ENCODE measurements around the gene ZNF610. TPM values are rescaled to one million over a fixed set of nuclear protein-coding genes. Genes with fewer than 3 reads are reported as not detected.

Gene ZNF610
- total RNA-seq, 1 experiment from 2014 or later = not detected

GRCh38 chr19:52345162-52345561, 9.1 kb downstream of the ZNF610 start:
- H3K36me3 Mint-ChIP-seq (ENCODE audit: insufficient read depth, unreplicated experiment) = no peaks in the 10 kb centered on the region
- no TSS peak for BruUV-seq (replicated peaks)
- CTCF ChIA-PET = no interaction called here
- H3K27me3 Mint-ChIP-seq (ENCODE audit: unreplicated experiment) = no peaks in the 10 kb centered on the region
- H3K4me1 Mint-ChIP-seq (ENCODE audit: low read depth, unreplicated experiment) = no peaks in the 10 kb centered on the region
- peaks cover 20% of the 10 kb centered on the region for H3K9me3 Mint-ChIP-seq (ENCODE audit: low read depth, unreplicated experiment)
- no peak overlapping the region for H3K4me3 Mint-ChIP-seq (ENCODE audit: low read depth, unreplicated experiment)
- DNase-seq = no peak
- intact Hi-C loops (cut with micrococcal nuclease; ENCODE audit: unreplicated experiment) = no loop called here
- no peak for TF ChIP-seq CTCF (IDR thresholded peaks at IDR 0.05; ENCODE audit: unreplicated experiment)
- H3K27ac Mint-ChIP-seq (ENCODE audit: unreplicated experiment) = no peak overlapping the region

GRCh38 chr19:52351512-52351911, 15.5 kb downstream of the ZNF610 start:
- no peak for TF ChIP-seq CTCF (IDR thresholded peaks at IDR 0.05; ENCODE audit: unreplicated experiment)
- Mint-ChIP-seq H3K4me3 (ENCODE audit: low read depth, unreplicated experiment) (no peak overlapping the region), H3K4me1 (ENCODE audit: low read depth, unreplicated experiment) (no peaks in the 10 kb centered on the region), H3K27ac (ENCODE audit: unreplicated experiment) (no peak overlapping the region), H3K27me3 (ENCODE audit: unreplicated experiment) (no peaks in the 10 kb centered on the region), H3K36me3 (ENCODE audit: insufficient read depth, unreplicated experiment) (no peaks in the 10 kb centered on the region), H3K9me3 (ENCODE audit: low read depth, unreplicated experiment) (peaks cover 14% of the 10 kb centered on the region)
- BruUV-seq (replicated peaks) = no TSS peak
- DNase-seq = no peak
- CTCF ChIA-PET = no interaction called here
- intact Hi-C loops (cut with micrococcal nuclease; ENCODE audit: unreplicated experiment) = no loop called here

GRCh38 chr19:52366414-52366824, 30.4 kb downstream of the ZNF610 start:
- no peak for TF ChIP-seq CTCF (IDR thresholded peaks at IDR 0.05; ENCODE audit: unreplicated experiment)
- peaks cover 19% of the 10 kb centered on the region for H3K9me3 Mint-ChIP-seq (ENCODE audit: low read depth, unreplicated experiment)
- H3K27me3 Mint-ChIP-seq (ENCODE audit: unreplicated experiment) = no peaks in the 10 kb centered on the region
- CTCF ChIA-PET = no interaction called here
- H3K27ac Mint-ChIP-seq (ENCODE audit: unreplicated experiment) = no peak overlapping the region
- DNase-seq = no peak
- H3K36me3 Mint-ChIP-seq (ENCODE audit: insufficient read depth, unreplicated experiment) = no peaks in the 10 kb centered on the region
- H3K4me1 Mint-ChIP-seq (ENCODE audit: low read depth, unreplicated experiment) = no peaks in the 10 kb centered on the region
- BruUV-seq (replicated peaks) = no TSS peak
- intact Hi-C loops (cut with micrococcal nuclease; ENCODE audit: unreplicated experiment) = no loop called here
- no peak overlapping the region for H3K4me3 Mint-ChIP-seq (ENCODE audit: low read depth, unreplicated experiment)

- BruUV-seq (replicated peaks) = no TSS peak
- intact Hi-C loops (cut with micrococcal nuclease; ENCODE audit: unreplicated experiment) = no loop called here
- CTCF ChIA-PET = no interaction called here
- no peak for DNase-seq
- Mint-ChIP-seq H3K36me3 (ENCODE audit: insufficient read depth, unreplicated experiment) (no peaks in the 10 kb centered on the region), H3K4me3 (ENCODE audit: low read depth, unreplicated experiment) (no peak within 1 kb of the TSS), H3K9me3 (ENCODE audit: low read depth, unreplicated experiment) (peaks cover 16% of the 10 kb centered on the region), H3K27me3 (ENCODE audit: unreplicated experiment) (no peaks in the 10 kb centered on the region), H3K4me1 (ENCODE audit: low read depth, unreplicated experiment) (no peaks in the 10 kb centered on the region), H3K27ac (ENCODE audit: unreplicated experiment) (no peak within 1 kb of the TSS)
- no peak for TF ChIP-seq CTCF (IDR thresholded peaks at IDR 0.05; ENCODE audit: unreplicated experiment)
Measured at GRCh38 chr19:52369559-52370340, 33.7 kb downstream of the ZNF610 start, which contains the start of gene ZNF880. ZNF880 (plus strand) TSS chr19:52369923; CDS start chr19:52369966, 43 bp downstream.
